ENCODE results near the gene ATOX1.

GRCh38 chr5:151700820-151701219 lies 57.6 kb downstream of the ATOX1 start:
- TF ChIP-seq CTCF (IDR thresholded peaks at IDR 0.05) (no peak), POLR2A (IDR thresholded peaks at IDR 0.05) (no peak)
